Measurements from ENCODE around the gene SEPSECS.

DNA sequence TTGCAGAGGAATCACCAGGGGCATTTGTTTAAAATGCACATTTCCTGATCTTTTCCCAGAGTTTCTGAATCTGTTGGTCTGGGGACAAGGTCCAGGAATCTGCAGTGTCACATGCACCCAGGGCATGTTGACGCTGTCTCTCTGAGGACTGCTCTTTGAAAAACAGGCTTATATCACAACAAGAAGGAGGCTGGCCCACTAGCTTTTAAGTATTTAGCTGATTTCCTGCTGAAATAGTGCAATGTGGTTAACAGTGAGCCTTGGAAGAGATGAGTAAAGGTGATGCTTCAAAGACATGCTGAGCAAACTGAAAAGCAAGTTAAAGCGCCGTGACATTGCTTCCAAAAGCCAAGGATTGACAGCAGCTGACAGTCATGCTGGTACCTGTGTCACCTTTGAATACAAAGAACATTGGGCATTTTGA is 18.6 kb upstream of the SEPSECS start:
- TF ChIP-seq, protein P1, sequence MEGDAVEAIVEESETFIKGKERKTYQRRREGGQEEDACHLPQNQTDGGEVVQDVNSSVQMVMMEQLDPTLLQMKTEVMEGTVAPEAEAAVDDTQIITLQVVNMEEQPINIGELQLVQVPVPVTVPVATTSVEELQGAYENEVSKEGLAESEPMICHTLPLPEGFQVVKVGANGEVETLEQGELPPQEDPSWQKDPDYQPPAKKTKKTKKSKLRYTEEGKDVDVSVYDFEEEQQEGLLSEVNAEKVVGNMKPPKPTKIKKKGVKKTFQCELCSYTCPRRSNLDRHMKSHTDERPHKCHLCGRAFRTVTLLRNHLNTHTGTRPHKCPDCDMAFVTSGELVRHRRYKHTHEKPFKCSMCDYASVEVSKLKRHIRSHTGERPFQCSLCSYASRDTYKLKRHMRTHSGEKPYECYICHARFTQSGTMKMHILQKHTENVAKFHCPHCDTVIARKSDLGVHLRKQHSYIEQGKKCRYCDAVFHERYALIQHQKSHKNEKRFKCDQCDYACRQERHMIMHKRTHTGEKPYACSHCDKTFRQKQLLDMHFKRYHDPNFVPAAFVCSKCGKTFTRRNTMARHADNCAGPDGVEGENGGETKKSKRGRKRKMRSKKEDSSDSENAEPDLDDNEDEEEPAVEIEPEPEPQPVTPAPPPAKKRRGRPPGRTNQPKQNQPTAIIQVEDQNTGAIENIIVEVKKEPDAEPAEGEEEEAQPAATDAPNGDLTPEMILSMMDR (IDR thresholded peaks at IDR 0.05): no peak
- no peak for TF ChIP-seq POLR2AphosphoS5 (IDR thresholded peaks at IDR 0.05; ENCODE audit: low read depth, low read length)

All from Panc1 (cell line).